ENCODE measurements around the gene EHBP1L1.

- TF ChIP-seq JUND (IDR thresholded peaks at IDR 0.05; ENCODE audit: low read length), result no peak
- TF ChIP-seq SP1 (IDR thresholded peaks at IDR 0.05; ENCODE audit: low read depth, low read length), result no peak
- TF ChIP-seq SP2 (IDR thresholded peaks at IDR 0.05; ENCODE audit: low read length), result no peak
- no peak for TF ChIP-seq CTCF (IDR thresholded peaks at IDR 0.05; ENCODE audit: control extremely low read depth in 1 of 3, insufficient read depth in 1 of 3, low read depth in 1 of 3, low read length in 3 of 3)
- TF ChIP-seq CBX8 (IDR thresholded peaks at IDR 0.05; ENCODE audit: borderline replicate concordance, low read depth, low read length), result no peak
- TF ChIP-seq POLR2AphosphoS5 (IDR thresholded peaks at IDR 0.05; ENCODE audit: low read depth, low read length), result no peak
- no peak for TF ChIP-seq EZH2 (IDR thresholded peaks at IDR 0.05; ENCODE audit: low read depth, low read length, severe bottlenecking)
- TF ChIP-seq POU5F1 (IDR thresholded peaks at IDR 0.05; ENCODE audit: low read depth, low read length), result no peak
- no peak for TF ChIP-seq RXRA (IDR thresholded peaks at IDR 0.05; ENCODE audit: insufficient read depth, low read depth, low read length)
These were observed 19.9 kb downstream of the EHBP1L1 start, which contains the start of gene KCNK7 for GRCh38 chr11:65595543-65596281.
